Glutamatergic neuron (in vitro differentiated cells): ENCODE measurements around the gene TNFRSF13B. TPM values are rescaled to one million over a fixed set of nuclear protein-coding genes. Genes with fewer than 3 reads are reported as not detected.

Experiments used
- DNase-seq: peaks from one replicate; pipeline ENCODE4 v3.0.0; 2022
- H3K27ac Mint-ChIP-seq: one replicate; pipeline ENCODE4 v1.8.0; 2020; ENCODE audit warnings: mild to moderate bottlenecking, mixed read lengths, inconsistent platforms; ENCODE audit not compliant: unreplicated experiment
- H3K27me3 Mint-ChIP-seq: one replicate; pipeline ENCODE4 v1.8.0; 2020; ENCODE audit warnings: mild to moderate bottlenecking, moderate library complexity, mixed read lengths, inconsistent platforms; ENCODE audit not compliant: unreplicated experiment
- H3K36me3 Mint-ChIP-seq: one replicate; pipeline ENCODE4 v1.8.0; 2020; ENCODE audit warnings: mild to moderate bottlenecking, mixed read lengths, inconsistent platforms; ENCODE audit not compliant: unreplicated experiment
- H3K4me1 Mint-ChIP-seq: one replicate; pipeline ENCODE4 v1.8.0; 2020; ENCODE audit warnings: mild to moderate bottlenecking, low read depth, mixed read lengths, inconsistent platforms; ENCODE audit not compliant: unreplicated experiment
- H3K4me3 Mint-ChIP-seq: one replicate; pipeline ENCODE4 v1.8.0; 2020; ENCODE audit warnings: mild to moderate bottlenecking, mixed read lengths, inconsistent platforms; ENCODE audit not compliant: unreplicated experiment
- H3K9me3 Mint-ChIP-seq: one replicate; pipeline ENCODE4 v1.8.0; 2020; ENCODE audit warnings: mild to moderate bottlenecking, moderate library complexity, mixed read lengths, inconsistent platforms; ENCODE audit not compliant: unreplicated experiment
- CTCF ChIP-seq: fragments of 200-600 bp; sonication (generic); IDR thresholded peaks from one replicate; pipeline ENCODE4 v1.5.0; 2021; ENCODE audit not compliant: partially characterized antibody, unreplicated experiment
- total RNA-seq: library from RNA; stranded (reverse); fragmentation: NEBNext Ultra II Directional; extraction: Animal tissue kit (Norgen Biotek cat#: 25700); gene quantifications from one replicate; pipeline ENCODE4 v1.2.1, GENCODE V29; 2021; ENCODE audit not compliant: unreplicated experiment

TNFRSF13B gene
- total RNA-seq, 1 donor from 2014 or later, result not detected

DNA sequence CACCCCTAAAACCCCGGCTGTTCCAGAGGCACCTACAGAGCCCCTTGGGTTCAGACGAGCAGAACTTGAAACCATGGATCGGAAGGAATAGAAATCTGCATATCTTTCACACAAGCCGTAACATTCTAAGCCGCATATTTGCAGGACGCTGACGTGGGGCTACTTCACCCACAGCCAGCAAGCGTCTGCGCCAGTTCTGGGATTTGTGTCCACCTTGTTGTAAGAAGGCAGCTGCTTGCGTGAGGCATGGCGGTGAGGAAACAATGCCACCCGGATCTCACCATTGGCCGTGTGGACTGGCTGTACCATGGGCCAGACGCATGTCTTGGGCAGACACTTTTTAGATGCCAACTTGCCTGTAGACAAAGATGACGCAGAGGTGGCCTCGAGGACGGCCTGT, 34.5 kb downstream of the TNFRSF13B start:
- DNase-seq, result no peak
- Mint-ChIP-seq H3K4me1 (peaks cover 7% of the 10 kb centered on the region), H3K27ac (no peak overlapping the region), H3K36me3 (no peaks in the 10 kb centered on the region), H3K27me3 (peaks cover 7% of the 10 kb centered on the region), H3K4me3 (no peak overlapping the region), H3K9me3 (peaks cover 12% of the 10 kb centered on the region)
- TF ChIP-seq CTCF, result no peak

DNA sequence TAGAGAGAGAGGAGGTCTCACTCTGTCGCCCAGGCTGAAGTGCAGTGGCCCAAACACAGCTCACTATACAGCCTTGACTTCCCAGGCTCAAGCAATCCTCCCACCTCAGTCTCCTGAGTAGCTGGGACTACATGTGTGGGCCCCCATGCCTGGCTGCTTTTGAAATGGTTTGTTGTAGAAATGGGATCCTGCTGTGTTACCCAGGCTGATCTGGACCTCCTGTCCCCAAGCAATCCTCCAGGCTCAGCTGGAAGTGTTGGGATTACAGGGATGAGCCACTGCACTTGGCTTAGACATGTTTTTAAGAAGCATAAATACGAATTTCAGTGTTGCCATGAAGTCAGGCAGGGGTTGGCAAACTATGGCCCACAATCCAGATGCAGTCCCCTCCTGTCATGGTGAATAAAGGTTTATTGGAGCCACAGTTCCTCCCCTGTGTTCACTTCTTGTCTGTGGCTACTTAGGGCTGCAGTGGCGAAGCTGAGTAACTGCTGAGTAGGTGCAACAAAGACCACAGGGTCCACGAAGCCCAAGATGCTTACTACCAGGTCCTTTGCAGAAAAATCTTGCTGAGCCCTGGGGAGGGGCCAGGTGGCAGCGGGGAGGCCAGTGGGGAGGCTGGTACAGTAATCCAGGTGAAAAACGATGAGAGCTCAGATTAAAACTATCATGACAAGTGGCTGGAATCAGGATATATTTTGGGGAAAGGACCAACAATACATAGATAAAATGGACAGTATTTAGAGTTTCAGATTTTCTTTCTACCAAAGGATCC, 35.2 kb downstream of the TNFRSF13B start:
- Mint-ChIP-seq H3K27me3 (peaks cover 7% of the 10 kb centered on the region), H3K4me3 (no peak overlapping the region), H3K27ac (no peak overlapping the region), H3K9me3 (peaks cover 7% of the 10 kb centered on the region), H3K4me1 (peaks cover 4% of the 10 kb centered on the region), H3K36me3 (no peaks in the 10 kb centered on the region)
- no peak for TF ChIP-seq CTCF
- DNase-seq, result no peak

DNA sequence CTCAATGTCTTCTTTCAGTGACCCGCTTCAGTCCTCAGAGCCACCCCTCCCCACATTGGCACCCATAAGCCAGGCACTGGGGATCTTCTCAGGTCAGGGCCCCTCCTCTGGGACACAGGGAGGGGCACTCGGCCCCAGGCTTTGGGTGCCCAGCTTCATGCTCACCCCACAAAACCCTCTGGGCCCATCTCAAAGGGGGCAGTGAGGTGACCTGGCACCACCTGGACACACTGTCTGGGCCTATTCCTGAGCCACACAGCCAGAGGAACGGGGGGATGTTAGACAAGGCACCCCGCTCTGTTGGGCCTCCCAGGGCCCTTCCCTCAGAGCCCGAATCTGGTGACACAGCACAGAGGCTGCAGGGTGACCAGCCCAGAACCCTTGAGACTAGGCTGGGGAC, 36.1 kb downstream of the TNFRSF13B start:
- peaks cover 4% of the 10 kb centered on the region for H3K9me3 Mint-ChIP-seq
- H3K4me3 Mint-ChIP-seq, result no peak overlapping the region
- no peak overlapping the region for H3K27ac Mint-ChIP-seq
- peaks cover 4% of the 10 kb centered on the region for H3K4me1 Mint-ChIP-seq
- TF ChIP-seq CTCF, result no peak
- H3K27me3 Mint-ChIP-seq, result peaks cover 6% of the 10 kb centered on the region
- no peak for DNase-seq
- H3K36me3 Mint-ChIP-seq, result no peaks in the 10 kb centered on the region

- H3K36me3 Mint-ChIP-seq, result no peaks in the 10 kb centered on the region
Measured at GRCh38 chr17:16935241-16935663, 36.7 kb downstream of the TNFRSF13B start.

More at GRCh38 chr17:16935241-16935663, 36.7 kb downstream of the TNFRSF13B start:
- H3K27ac Mint-ChIP-seq, result no peak overlapping the region
- TF ChIP-seq CTCF, result no peak
- H3K27me3 Mint-ChIP-seq, result peaks cover 6% of the 10 kb centered on the region
- H3K4me1 Mint-ChIP-seq, result peaks cover 2% of the 10 kb centered on the region
- H3K9me3 Mint-ChIP-seq, result peaks cover 4% of the 10 kb centered on the region
- H3K4me3 Mint-ChIP-seq, result no peak overlapping the region
- DNase-seq, result no peak
